Endothelial cell of umbilical vein (primary cell): ENCODE measurements around the gene ZNF341. TPM values are rescaled to one million over a fixed set of nuclear protein-coding genes. Genes with fewer than 3 reads are reported as not detected.

Source experiments
- BruUV-seq: library from RNA; stranded (reverse); fragments of 400-500 nt; replicated peaks from 2 replicates; lab custom pipeline; 2021; lab: Mats Ljungman, UMichigan
- CTCF ChIA-PET: fragments of 300-600, 350-600 bp; sonication (Branson Sonifier 250); formaldehyde crosslinking; loops from one replicate; lab custom pipeline; 2021; ENCODE audit warnings: antibody characterized with exemption, inconsistent platforms; lab: Charles Lee
- POLR2A ChIA-PET: fragments of 300-600, 350-600 bp; sonication (Branson Sonifier 250); formaldehyde crosslinking; loops from one replicate; lab custom pipeline; 2021; ENCODE audit warnings: antibody characterized with exemption, inconsistent platforms; lab: Charles Lee
- DNase-seq: peaks from one replicate; pipeline ENCODE4 v3.0.0-alpha.2; 2011; ENCODE audit warnings: low read depth, low spot score
- FAIRE-seq: peaks from 2 replicates; lab custom pipeline; 2011; peaks lifted over from hg19 to GRCh38; lab: Jason Lieb, UNC
- H2AFZ ChIP-seq: 2 replicates; pipeline ENCODE4 v1.6.0; 2012; ENCODE audit warnings: low read depth, low read length, control low read depth, inconsistent platforms
- H3K27ac ChIP-seq: 2 replicates; pipeline ENCODE4 v1.5.1; 2011; ENCODE audit warnings: low read depth, mild to moderate bottlenecking, control low read depth, low read length, moderate library complexity; ENCODE audit not compliant: insufficient read depth
- H3K27me3 ChIP-seq, 2 experiments: 2 replicates each; pipeline versions ENCODE4 v1.6.0 to v1.6.1; 2011; ENCODE audit warnings: low read length in 2 of 2, mixed read lengths in 1 of 2; ENCODE audit not compliant: control insufficient read depth in 2 of 2, insufficient read depth in 2 of 2
- H3K36me3 ChIP-seq, 2 experiments: 2 replicates in 1 of 2; 3 replicates in 1 of 2; pipeline ENCODE4 v1.5.1; 2011; ENCODE audit warnings: low read length in 2 of 2, mild to moderate bottlenecking in 1 of 2, moderate library complexity in 1 of 2; ENCODE audit not compliant: control insufficient read depth in 2 of 2, insufficient read depth in 2 of 2; ENCODE audit errors: extremely low read depth in 1 of 2
- H3K4me1 ChIP-seq: 3 replicates; pipeline ENCODE4 v1.5.1; 2011; ENCODE audit warnings: mild to moderate bottlenecking, low read length; ENCODE audit not compliant: control insufficient read depth, insufficient read depth; ENCODE audit errors: extremely low read depth
- H3K4me2 ChIP-seq: 2 replicates; pipeline ENCODE4 v1.6.1; 2011; ENCODE audit warnings: low read length, control low read depth, mixed read lengths; ENCODE audit not compliant: insufficient read depth
- H3K4me3 ChIP-seq, 3 experiments: fragments of 200-600 bp in 1 of 3; sonication (generic), shearing (Covaris generic) in 1 of 3; replicated peaks in 1 of 3; 2 replicates each; pipeline ENCODE4 v1.5.1; 2011 to 2016; ENCODE audit warnings: control low read depth in 3 of 3, low read length in 3 of 3, mild to moderate bottlenecking in 2 of 3, inconsistent platforms in 1 of 3, low read depth in 1 of 3, moderate library complexity in 1 of 3; ENCODE audit not compliant: insufficient read depth in 1 of 3
- H3K79me2 ChIP-seq: 2 replicates; pipeline ENCODE4 v1.6.0; 2012; ENCODE audit warnings: low read length, inconsistent platforms; ENCODE audit not compliant: control insufficient read depth, insufficient read depth
- H3K9ac ChIP-seq: replicated peaks from 2 replicates; pipeline ENCODE3; 2011; ENCODE audit warnings: low read length, control low read depth; ENCODE audit not compliant: insufficient read depth; ENCODE audit errors: extremely low read depth
- H3K9me1 ChIP-seq: replicated peaks from 3 replicates; pipeline ENCODE4 v1.6.0; 2011; ENCODE audit warnings: mild to moderate bottlenecking, low read length; ENCODE audit not compliant: control insufficient read depth, insufficient read depth; ENCODE audit errors: extremely low read depth
- H3K9me3 ChIP-seq: replicated peaks from 2 replicates; pipeline ENCODE4 v1.5.1; 2012; ENCODE audit warnings: low read length, inconsistent platforms; ENCODE audit not compliant: control insufficient read depth, insufficient read depth
- H4K20me1 ChIP-seq: replicated peaks from 2 replicates; pipeline ENCODE3; 2011; ENCODE audit warnings: mild to moderate bottlenecking, low read length; ENCODE audit not compliant: control insufficient read depth, insufficient read depth; ENCODE audit errors: extremely low read depth
- CTCF ChIP-seq, 2 donors: IDR thresholded peaks; 1 replicate in 1 of 2; 2 replicates in 1 of 2; pipeline ENCODE4 v1.5.1; 2011; ENCODE audit warnings: low read length in 2 of 2, mild to moderate bottlenecking in 2 of 2, moderate library complexity in 2 of 2, control low read depth in 1 of 2, inconsistent platforms in 1 of 2, low read depth in 1 of 2; ENCODE audit not compliant: insufficient read depth in 1 of 2; ENCODE audit errors: extremely low read depth in 1 of 2
- EZH2 ChIP-seq: IDR thresholded peaks from 2 replicates; pipeline ENCODE4 v1.6.1; 2012; ENCODE audit warnings: borderline replicate concordance, low read depth, mild to moderate bottlenecking, moderate library complexity, low read length, inconsistent platforms; ENCODE audit not compliant: severe bottlenecking
- FOS ChIP-seq: IDR thresholded peaks from 2 replicates; pipeline ENCODE4 v1.6.1; 2011; ENCODE audit warnings: mild to moderate bottlenecking, low read length, moderate library complexity, borderline replicate concordance; ENCODE audit not compliant: insufficient read depth
- GATA2 ChIP-seq: IDR thresholded peaks from 2 replicates; pipeline ENCODE4 v1.7.0; 2011; ENCODE audit warnings: low read depth, mild to moderate bottlenecking, moderate library complexity, mixed read lengths, low read length; ENCODE audit not compliant: insufficient read length, insufficient read depth
- JUN ChIP-seq: IDR thresholded peaks from 2 replicates; pipeline ENCODE4 v1.6.1; 2011; ENCODE audit warnings: borderline replicate concordance, low read depth; ENCODE audit not compliant: insufficient read length, insufficient read depth
- MYC ChIP-seq: IDR thresholded peaks from one replicate; pipeline ENCODE4 v1.6.1; 2011; ENCODE audit warnings: mild to moderate bottlenecking, low read depth, low read length
- POLR2AphosphoS5 ChIP-seq: IDR thresholded peaks from 2 replicates; pipeline ENCODE4 v1.6.1; 2012; ENCODE audit warnings: low read depth, mild to moderate bottlenecking, control low read depth, low read length, moderate library complexity; ENCODE audit not compliant: insufficient read depth
- dilution Hi-C: fragments of 300-500 bp; cut with MboI; formaldehyde crosslinking; loops from one replicate; pipeline ENCODE4 v1.15.0; 2019; ENCODE audit warnings: low sequenced_read_pairs; ENCODE audit not compliant: extremely low pct_ligation_motif_present
- intact Hi-C: fragments of 100-400 bp; cut with micrococcal nuclease; formaldehyde crosslinking; loops from one replicate; pipeline ENCODE4 v1.10.0; 2022
- polyA plus RNA-seq, 4 experiments: library from polyadenylated mRNA; depleted of rRNA in 3 of 4; stranded (reverse) in 3 of 4; unstranded in 1 of 4; fragments of >200 nt; gene quantifications; 2 replicates each; pipeline versions ENCODE4 v1.2.1 to v1.2.3, GENCODE V29; 2011 to 2012; ENCODE audit warnings: missing spikeins in 1 of 4
- total RNA-seq: library from RNA; stranded (reverse); gene quantifications from 2 replicates; pipeline ENCODE4 v1.2.3, GENCODE V29; 2021
- TF ChIP-seq, protein P1 (sequence below): IDR thresholded peaks from 2 replicates; pipeline ENCODE4 v1.6.1; 2011; ENCODE audit not compliant: insufficient read depth, insufficient read length

Gene ZNF341
- total and polyA plus RNA-seq, 2 donors (not counting 3 experiments of a cell fraction or from before 2014, with no cell fraction given) = 4.9 TPM

- no peak overlapping the region for H3K4me2 ChIP-seq
- H2AFZ ChIP-seq = no peak overlapping the region
- TF ChIP-seq MYC (no peak), EZH2 (no peak), GATA2 (no peak), FOS (no peak), CTCF (IDR thresholded peaks at IDR 0.05; ENCODE audit: extremely low read depth in 1 of 2, insufficient read depth in 1 of 2, low read depth in 1 of 2, low read length in 2 of 2) (no peak), JUN (no peak), POLR2AphosphoS5 (no peak)
- TF ChIP-seq, protein P1, sequence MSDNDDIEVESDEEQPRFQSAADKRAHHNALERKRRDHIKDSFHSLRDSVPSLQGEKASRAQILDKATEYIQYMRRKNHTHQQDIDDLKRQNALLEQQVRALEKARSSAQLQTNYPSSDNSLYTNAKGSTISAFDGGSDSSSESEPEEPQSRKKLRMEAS = no peak
- no peaks in the 10 kb centered on the region for H4K20me1 ChIP-seq
- H3K9me3 ChIP-seq = no peaks in the 10 kb centered on the region
- POLR2A ChIA-PET = no interaction called here
- H3K27ac ChIP-seq = no peak overlapping the region
- CTCF ChIA-PET = no interaction called here
- no peaks in the 10 kb centered on the region for H3K9me1 ChIP-seq
- no peak overlapping the region for H3K9ac ChIP-seq
- dilution Hi-C loops = no loop called here
- BruUV-seq = no TSS peak
- DNase-seq (no peak), FAIRE-seq (no peak)
- intact Hi-C loops = no loop called here
- no peaks in the 10 kb centered on the region for H3K4me1 ChIP-seq
- H3K36me3 ChIP-seq = no peaks in the 10 kb centered on the region
- no peaks in the 10 kb centered on the region for H3K79me2 ChIP-seq
- no peak overlapping the region for H3K4me3 ChIP-seq
- no peaks in the 10 kb centered on the region for H3K27me3 ChIP-seq
Measured at GRCh38 chr20:33701629-33702450, 30.0 kb upstream of the ZNF341 start.
